HepG2 (cell line): ENCODE measurements around the gene PMPCB. TPM values are rescaled to one million over a fixed set of nuclear protein-coding genes. Genes with fewer than 3 reads are reported as not detected.

Experiments
- AHR ChIP-seq: IDR thresholded peaks from 2 replicates; pipeline ENCODE4 v1.6.1; 2018; ENCODE audit warnings: missing genetic modification reagents, missing compliant biosample characterization
- BRCA1 ChIP-seq: sonication (generic); formaldehyde crosslinking; IDR thresholded peaks from 2 replicates; pipeline ENCODE4 v1.4.0; 2020; ENCODE audit warnings: missing genetic modification reagents
- DR1 ChIP-seq: sonication (generic); formaldehyde crosslinking; IDR thresholded peaks from 2 replicates; pipeline ENCODE4 v1.8.0; 2021; ENCODE audit warnings: mild to moderate bottlenecking, missing genetic modification reagents, inconsistent platforms
- JUN ChIP-seq: sonication (generic); formaldehyde crosslinking; IDR thresholded peaks from 2 replicates; pipeline ENCODE4 v1.4.0; 2020; ENCODE audit warnings: mild to moderate bottlenecking, missing genetic modification reagents
- KDM2A ChIP-seq: sonication (generic); formaldehyde crosslinking; IDR thresholded peaks from 2 replicates; pipeline ENCODE4 v1.4.0; 2020; ENCODE audit warnings: low read depth, missing genetic modification reagents, borderline replicate concordance
- KMT2A ChIP-seq: sonication (generic); formaldehyde crosslinking; IDR thresholded peaks from 2 replicates; pipeline ENCODE4 v1.4.0; 2020; ENCODE audit warnings: missing genetic modification reagents
- MTF1 ChIP-seq: sonication (generic); formaldehyde crosslinking; IDR thresholded peaks from 2 replicates; pipeline ENCODE4 v1.5.0; 2020; ENCODE audit warnings: missing genetic modification reagents
- NR2C2 ChIP-seq: sonication (generic); formaldehyde crosslinking; IDR thresholded peaks from 2 replicates; pipeline ENCODE4 v1.4.0; 2020; ENCODE audit warnings: missing genetic modification reagents, mild to moderate bottlenecking, moderate library complexity, borderline replicate concordance
- PLSCR1 ChIP-seq: sonication (generic); formaldehyde crosslinking; IDR thresholded peaks from 2 replicates; pipeline ENCODE4 v1.5.0; 2020; ENCODE audit warnings: missing genetic modification reagents, mild to moderate bottlenecking, borderline replicate concordance
- POLR2AphosphoS2 ChIP-seq: IDR thresholded peaks from 2 replicates; pipeline ENCODE4 v1.6.1; 2011; ENCODE audit warnings: low read depth, low read length, improper control_type of control experiment
- THAP9 ChIP-seq: sonication (generic); formaldehyde crosslinking; IDR thresholded peaks from 2 replicates; pipeline ENCODE4; 2020; ENCODE audit warnings: missing genetic modification reagents, mild to moderate bottlenecking, borderline replicate concordance
- XRCC5 ChIP-seq: fragments of 200-400 bp; formaldehyde crosslinking; optimal IDR thresholded peaks from 2 replicates; pipeline ENCODE3; 2017; ENCODE audit warnings: mild to moderate bottlenecking, low read length
- ZBTB34 ChIP-seq: sonication (generic); formaldehyde crosslinking; IDR thresholded peaks from 2 replicates; pipeline ENCODE4 v1.8.0; 2022; ENCODE audit warnings: mild to moderate bottlenecking, missing genetic modification reagents
- ZFP1 ChIP-seq: IDR thresholded peaks from 2 replicates; pipeline ENCODE4 v1.6.1; 2016
- ZNF260 ChIP-seq: sonication (generic); formaldehyde crosslinking; IDR thresholded peaks from 2 replicates; pipeline ENCODE4 v1.4.0; 2020; ENCODE audit warnings: missing genetic modification reagents, low read depth, mild to moderate bottlenecking, borderline replicate concordance
- ZNF296 ChIP-seq: sonication (generic); formaldehyde crosslinking; conservative IDR thresholded peaks from 2 replicates; pipeline ENCODE4 v1.5.0; 2020; ENCODE audit warnings: mild to moderate bottlenecking, missing genetic modification reagents
- ZNF451 ChIP-seq: sonication (generic); formaldehyde crosslinking; IDR thresholded peaks from 2 replicates; pipeline ENCODE4 v1.5.0; 2020; ENCODE audit warnings: mild to moderate bottlenecking, missing genetic modification reagents
- ZNF574 ChIP-seq: sonication (generic); formaldehyde crosslinking; IDR thresholded peaks from 2 replicates; pipeline ENCODE4 v1.4.0; 2020; ENCODE audit warnings: missing genetic modification reagents
- ZNF800 ChIP-seq: sonication (generic); formaldehyde crosslinking; IDR thresholded peaks from 2 replicates; pipeline ENCODE4 v1.4.0; 2020; ENCODE audit warnings: missing genetic modification reagents
- polyA plus RNA-seq, 8 experiments: library from polyadenylated mRNA; depleted of rRNA in 3 of 8; stranded (reverse) in 7 of 8; unstranded in 1 of 8; fragments of >200 nt; fragmentation: Illumina TruSeq in 4 of 8; extraction: Trizol in 4 of 8; gene quantifications; 2 replicates each; pipeline versions ENCODE4 v1.2.1 to v1.2.3, GENCODE V29; 2011 to 2016; ENCODE audit warnings: low read depth in 4 of 8, missing spikeins in 1 of 8, mixed read lengths in 1 of 8; ENCODE audit not compliant: insufficient read depth in 1 of 8
- total RNA-seq, 5 experiments: library from RNA; depleted of rRNA; stranded (reverse); fragments of >200 nt; fragmentation: Illumina TruSeq; extraction: Trizol; gene quantifications; 2 replicates each; pipeline ENCODE4 v1.2.3, GENCODE V29; 2016; ENCODE audit warnings: low read depth in 1 of 5

Gene PMPCB
- total and polyA plus RNA-seq, 2 of the 13 experiments (the other 11 are each of a cell fraction or from before 2014, with no cell fraction given) = 80.8 to 124 TPM

- no peak for TF ChIP-seq ZFP1 (CRISPR knock-in tag)
- TF ChIP-seq ZNF296 (CRISPR knock-in tag) = no peak
- peak; percentile 92 for TF ChIP-seq THAP9 (CRISPR knock-in tag)
- no peak for TF ChIP-seq MTF1 (CRISPR knock-in tag)
- peak; percentile 76 for TF ChIP-seq XRCC5
- no peak for TF ChIP-seq ZBTB34 (CRISPR knock-in tag)
- TF ChIP-seq ZNF260 = no peak
- no peak for TF ChIP-seq BRCA1 (CRISPR knock-in tag)
- peak; percentile 94 for TF ChIP-seq NR2C2 (CRISPR knock-in tag)
- peak; percentile 76 for TF ChIP-seq KDM2A (CRISPR knock-in tag)
- TF ChIP-seq ZNF574 (CRISPR knock-in tag) = peak; percentile 89
- peak; percentile 35; the same call in 1 of the 2 replicates for TF ChIP-seq ZNF800 (CRISPR knock-in tag)
- TF ChIP-seq KMT2A (CRISPR knock-in tag) = peak; percentile 98
- TF ChIP-seq JUN (CRISPR knock-in tag) = no peak
- TF ChIP-seq ZNF451 (CRISPR knock-in tag) = no peak
- TF ChIP-seq PLSCR1 (CRISPR knock-in tag) = no peak
- TF ChIP-seq AHR (CRISPR knock-in tag) = no peak; the same call in 1 of the 2 replicates
- no peak for TF ChIP-seq POLR2AphosphoS2
- TF ChIP-seq DR1 (CRISPR knock-in tag) = no peak
These were observed 50.5 kb downstream of the PMPCB start, which contains the start of gene PSMC2 (continued) for GRCh38 chr7:103347507-103348267.
